Naive thymus-derived CD4-positive, alpha-beta T cell (primary cell): ENCODE measurements around the gene LDLRAD4. TPM values are rescaled to one million over a fixed set of nuclear protein-coding genes. Genes with fewer than 3 reads are reported as not detected.
A peak's percentile ranks its signal among the peaks of the same experiment; 100 is the strongest.

ENCODE experiments used
- ATAC-seq: fragments of 150-1000 bp; cut with Tn5 transposase; 2 replicates; pipeline ENCODE4 v1.10.0; 2021; ENCODE audit warnings: mild to moderate bottlenecking, moderate library complexity
- CTCF ChIA-PET: fragments of 350-600 bp; sonication (Branson Sonifier 250); formaldehyde crosslinking; loops from one replicate; lab custom pipeline; 2021; ENCODE audit warnings: antibody characterized with exemption; lab: Charles Lee
- POLR2A ChIA-PET: fragments of 350-600 bp; sonication (Branson Sonifier 250); formaldehyde crosslinking; loops from one replicate; lab custom pipeline; 2021; ENCODE audit warnings: antibody characterized with exemption, inconsistent platforms; lab: Charles Lee
- DNase-seq, 9 donors: peaks; one replicate each; pipeline versions ENCODE4 v3.0.0 to v3.0.0-alpha.2; 2020 to 2022; ENCODE audit warnings: mixed read lengths in 1 of 9
- H3K27ac ChIP-seq: one replicate; pipeline ENCODE4 v1.7.0; 2013; ENCODE audit warnings: mild to moderate bottlenecking, low read depth, low read length, moderate library complexity
- H3K27me3 ChIP-seq, 2 donors: one replicate each; pipeline ENCODE4 v1.7.0; 2013; ENCODE audit warnings: low read length in 2 of 2, mild to moderate bottlenecking in 2 of 2, moderate library complexity in 2 of 2; ENCODE audit not compliant: control insufficient read depth in 2 of 2, insufficient read depth in 2 of 2
- H3K36me3 ChIP-seq, 3 experiments: 1 replicate in 2 of 3; 2 replicates in 1 of 3; pipeline ENCODE4 v1.7.0; 2013; ENCODE audit warnings: low read length in 3 of 3, mild to moderate bottlenecking in 3 of 3, moderate library complexity in 1 of 3; ENCODE audit not compliant: insufficient read depth in 3 of 3, control insufficient read depth in 2 of 3
- H3K4me1 ChIP-seq, 2 donors: one replicate each; pipeline ENCODE4 v1.7.0; 2013; ENCODE audit warnings: low read length in 2 of 2, mild to moderate bottlenecking in 2 of 2, moderate library complexity in 1 of 2; ENCODE audit not compliant: control insufficient read depth in 2 of 2, insufficient read depth in 2 of 2
- H3K4me3 ChIP-seq: 2 replicates; pipeline ENCODE4 v1.7.0; 2013; ENCODE audit warnings: mild to moderate bottlenecking, low read length
- H3K9me3 ChIP-seq, 3 experiments: 1 replicate in 2 of 3; 2 replicates in 1 of 3; pipeline ENCODE4 v1.7.0; 2013; ENCODE audit warnings: low read length in 3 of 3; ENCODE audit not compliant: control insufficient read depth in 2 of 3
- H3K27ac Mint-ChIP-seq, 9 donors: one replicate each; pipeline ENCODE4 v1.8.0; 2020 to 2022; ENCODE audit warnings: mixed read lengths in 9 of 9, mild to moderate bottlenecking in 8 of 9, moderate library complexity in 5 of 9, inconsistent platforms in 2 of 9
- H3K27me3 Mint-ChIP-seq, 5 donors: one replicate each; pipeline ENCODE4 v1.8.0; 2021 to 2022; ENCODE audit warnings: mixed read lengths in 5 of 5, mild to moderate bottlenecking in 1 of 5
- H3K36me3 Mint-ChIP-seq, 5 donors: one replicate each; pipeline ENCODE4 v1.8.0; 2020 to 2022; ENCODE audit warnings: mixed read lengths in 5 of 5, mild to moderate bottlenecking in 3 of 5, inconsistent platforms in 1 of 5
- H3K4me1 Mint-ChIP-seq, 7 donors: one replicate each; pipeline ENCODE4 v1.8.0; 2020 to 2022; ENCODE audit warnings: mixed read lengths in 7 of 7, mild to moderate bottlenecking in 3 of 7, inconsistent platforms in 1 of 7
- H3K4me3 Mint-ChIP-seq, 10 donors: one replicate each; pipeline ENCODE4 v1.8.0; 2020 to 2022; ENCODE audit warnings: mild to moderate bottlenecking in 10 of 10, mixed read lengths in 10 of 10, moderate library complexity in 6 of 10, inconsistent platforms in 2 of 10
- H3K9me3 Mint-ChIP-seq, 11 donors: one replicate each; pipeline ENCODE4 v1.8.0; 2020 to 2022; ENCODE audit warnings: mixed read lengths in 11 of 11, mild to moderate bottlenecking in 4 of 11, inconsistent platforms in 1 of 11, moderate library complexity in 1 of 11
- intact Hi-C, 2 donors: fragments of 100-400 bp; cut with micrococcal nuclease; formaldehyde crosslinking; loops; one replicate each; pipeline ENCODE4 v1.15.1; 2023
- polyA plus RNA-seq, 2 donors: library from polyadenylated mRNA; unstranded; fragments of 300-500 nt; fragmentation: Illumina TruSeq; gene quantifications; one replicate each; pipeline ENCODE4 v1.2.3, GENCODE V29; 2021
- total RNA-seq, 6 experiments: library from RNA in 5 of 6; stranded (reverse) in 5 of 6; gene quantifications; 1 replicate in 5 of 6; 2 replicates in 1 of 6; pipeline ENCODE4 v1.2.3 and lab custom pipeline; 2021 to 2026

LDLRAD4 gene
- total and polyA plus RNA-seq, 7 experiments from 2014 or later: 13.0 to 84.3 (median 53.7) TPM

DNA sequence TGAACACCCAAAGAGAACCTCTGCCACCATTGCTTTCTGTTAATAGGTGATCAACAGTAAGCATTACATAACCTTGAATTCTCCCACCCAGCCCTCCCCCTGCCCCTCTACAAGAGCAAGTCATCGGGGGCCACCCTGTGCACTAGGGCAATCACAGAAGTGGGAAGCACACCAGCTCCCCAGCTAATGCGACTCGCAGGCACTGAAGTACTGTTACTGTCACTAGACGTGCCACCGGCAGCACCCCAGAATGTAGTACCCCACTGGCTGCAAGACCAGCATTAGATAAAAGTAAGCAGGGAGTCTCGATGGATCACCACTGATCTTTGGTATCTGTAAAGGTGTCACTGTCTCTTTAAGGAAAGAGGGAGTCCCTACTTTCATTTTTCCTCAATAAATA is 340.2 kb downstream of the LDLRAD4 start:
- Histone ChIP-seq H3K36me3 (no peaks in the 10 kb centered on the region), H3K9me3 (no peaks in the 10 kb centered on the region), H3K27ac (no peak overlapping the region), H3K4me3 (no peak overlapping the region), H3K4me1 (peaks cover 0 to 6% of the 10 kb centered on the region in 2 donors), H3K27me3 (no peaks in the 10 kb centered on the region)
- Mint-ChIP-seq H3K27ac (peak overlapping the region in 2 of 9 donors; percentile 47 to 48), H3K36me3 (peaks cover 0 to 8% (median 4%) of the 10 kb centered on the region in 5 donors), H3K4me1 (peaks cover 11 to 46% (median 33%) of the 10 kb centered on the region in 7 donors), H3K4me3 (no peak overlapping the region), H3K27me3 (no peaks in the 10 kb centered on the region), H3K9me3 (no peaks in the 10 kb centered on the region)
- intact Hi-C loops: loop anchor here (1.0 to 5.0 kb wide), 4 partner anchors 72 to 254 kb away; partner anchors contain the start of genes FAM210A (in 1 of the 2) and RNMT (in 1 of the 2)
- no peak for DNase-seq
- POLR2A ChIA-PET: no interaction called here
- CTCF ChIA-PET: interaction anchor here (0.5 to 2.1 kb wide), 4 partner anchors 9 to 343 kb away, joined by 3 to 7 read pairs (median 5); no protein-coding TSS in a partner anchor
- ATAC-seq: no peak

DNA sequence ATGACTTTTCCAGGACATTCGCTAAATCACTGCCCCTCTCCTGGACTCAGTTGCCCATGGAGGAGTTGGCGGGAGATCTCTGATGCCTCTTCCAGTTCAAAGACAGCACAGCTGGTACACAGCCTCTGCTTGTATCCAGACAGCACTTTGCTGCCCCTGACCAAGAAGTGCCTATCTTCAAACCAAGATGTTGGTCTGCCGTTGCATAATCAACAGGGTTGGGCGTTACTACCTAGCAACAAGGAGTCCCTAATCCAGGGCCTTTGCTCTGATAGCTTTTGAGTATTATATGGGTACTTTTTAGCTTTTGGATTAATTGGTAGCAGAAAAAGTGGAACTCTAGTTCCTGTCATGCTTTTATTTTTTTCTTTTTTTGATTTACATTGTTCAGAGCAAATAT is 341.2 kb downstream of the LDLRAD4 start:
- ChIA-PET POLR2A (no interaction called here), CTCF (interaction anchor here (2.1 kb wide), 1 partner anchor 253 kb away, joined by 7 read pairs; no protein-coding TSS in a partner anchor)
- Histone ChIP-seq H3K36me3 (no peaks in the 10 kb centered on the region), H3K27me3 (no peaks in the 10 kb centered on the region), H3K4me3 (no peak overlapping the region), H3K9me3 (no peaks in the 10 kb centered on the region), H3K27ac (no peak overlapping the region), H3K4me1 (peaks cover 0 to 6% of the 10 kb centered on the region in 2 donors)
- Mint-ChIP-seq H3K36me3 (peaks cover 0 to 8% (median 4%) of the 10 kb centered on the region in 5 donors), H3K4me1 (peaks cover 17 to 52% (median 41%) of the 10 kb centered on the region in 7 donors), H3K27ac (peak overlapping the region in 1 of 9 donors; percentile 47), H3K4me3 (no peak overlapping the region), H3K9me3 (no peaks in the 10 kb centered on the region), H3K27me3 (no peaks in the 10 kb centered on the region)
- intact Hi-C loops: loop anchor here (2.0 to 5.0 kb wide), 3 partner anchors 167 to 253 kb away; partner anchors contain the start of genes FAM210A (in 1 of the 2) and RNMT (in 1 of the 2)
- ATAC-seq: no peak
- no peak for DNase-seq

DNA sequence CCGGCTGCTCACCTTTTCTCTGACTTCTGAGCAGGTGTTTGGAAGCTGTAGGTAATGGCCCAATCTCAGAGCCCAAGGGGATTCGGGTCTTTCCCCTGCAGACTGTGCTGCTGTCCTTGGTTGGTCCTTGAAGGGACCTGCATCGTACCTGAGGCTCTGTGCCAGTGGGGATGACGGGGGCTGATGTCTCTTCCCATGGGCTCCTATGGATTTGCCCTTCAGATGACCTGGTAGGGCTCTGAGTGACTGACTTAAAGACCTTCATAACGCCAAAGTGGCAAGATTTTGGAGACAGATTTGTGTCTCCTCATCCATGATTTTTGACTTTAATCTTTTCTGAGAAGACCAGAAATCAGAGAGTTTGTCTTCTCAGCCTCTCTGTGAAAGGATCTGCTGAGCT is 341.7 kb downstream of the LDLRAD4 start:
- peaks cover 0 to 8% (median 4%) of the 10 kb centered on the region in 5 donors for H3K36me3 Mint-ChIP-seq
- DNase-seq: no peak
- ChIA-PET CTCF (interaction anchor here (0.6 kb wide), 1 partner anchor 214 kb away, joined by 3 read pairs; no protein-coding TSS in a partner anchor), POLR2A (no interaction called here)
- H3K4me3 Mint-ChIP-seq: no peak overlapping the region
- no peak for ATAC-seq
- H3K27me3 Mint-ChIP-seq: no peaks in the 10 kb centered on the region
- Histone ChIP-seq H3K4me3 (no peak overlapping the region), H3K36me3 (no peaks in the 10 kb centered on the region), H3K4me1 (peaks cover 0 to 6% of the 10 kb centered on the region in 2 donors), H3K27me3 (no peaks in the 10 kb centered on the region), H3K9me3 (no peaks in the 10 kb centered on the region), H3K27ac (no peak overlapping the region)
- H3K9me3 Mint-ChIP-seq: no peaks in the 10 kb centered on the region
- peaks cover 18 to 54% (median 44%) of the 10 kb centered on the region in 7 donors for H3K4me1 Mint-ChIP-seq
- intact Hi-C loops: loop anchor here in 1 of 2 donors (2.0 kb wide), 1 partner anchor 166 kb away; the partner anchor contains the start of genes FAM210A and RNMT
- peak overlapping the region in 1 of 9 donors; percentile 26 for H3K27ac Mint-ChIP-seq

DNA sequence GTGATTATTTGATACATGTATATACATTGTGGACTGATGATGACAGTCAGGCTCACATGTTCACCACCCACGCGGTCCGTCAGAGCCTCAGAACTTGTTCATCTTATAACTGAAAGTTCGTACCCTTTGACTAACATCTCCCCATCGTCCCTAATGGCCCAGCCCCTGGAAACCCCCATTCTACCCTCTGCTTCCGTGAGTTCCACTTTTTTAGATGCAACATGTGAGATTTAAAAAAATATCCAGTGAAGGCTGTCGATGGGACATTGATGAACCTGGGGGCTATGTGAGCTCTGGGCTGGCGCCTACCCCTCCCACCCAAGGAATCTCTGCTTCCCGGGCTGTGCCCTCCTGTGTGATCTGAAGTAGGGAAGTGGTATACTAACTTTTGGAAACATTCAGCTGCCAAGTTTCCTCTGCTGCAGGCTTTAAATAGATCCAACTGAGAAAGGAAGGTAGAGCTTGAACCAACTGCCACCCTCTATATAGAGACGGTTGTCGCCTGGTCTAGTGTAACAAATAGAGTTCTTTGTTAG is 344.0 kb downstream of the LDLRAD4 start:
- H3K9me3 ChIP-seq: no peaks in the 10 kb centered on the region
- Mint-ChIP-seq H3K4me1 (peaks cover 26 to 59% (median 56%) of the 10 kb centered on the region in 7 donors), H3K36me3 (peaks cover 0 to 12% (median 4%) of the 10 kb centered on the region in 5 donors), H3K27me3 (no peaks in the 10 kb centered on the region), H3K27ac (peak overlapping the region in 7 of 9 donors; percentile 33 to 91 (median 72)), H3K9me3 (no peaks in the 10 kb centered on the region), H3K4me3 (peak overlapping the region in 7 of 10 donors; percentile 4 to 74 (median 32))
- peaks cover 0 to 6% of the 10 kb centered on the region in 2 donors for H3K4me1 ChIP-seq
- no peaks in the 10 kb centered on the region for H3K36me3 ChIP-seq
- POLR2A ChIA-PET: no interaction called here
- intact Hi-C loops: loop anchor here in 1 of 2 donors (1.0 to 2.0 kb wide), 2 partner anchors 14 to 68 kb away; no protein-coding TSS in a partner anchor
- H3K27ac ChIP-seq: no peak overlapping the region
- H3K27me3 ChIP-seq: no peaks in the 10 kb centered on the region
- DNase-seq: peak in 2 of 9 donors; percentile 23 to 79
- CTCF ChIA-PET: interaction anchor here (0.8 kb wide), 1 partner anchor 347 kb away, joined by 3 read pairs; no protein-coding TSS in a partner anchor
- ATAC-seq: peak; percentile 67
- no peak overlapping the region for H3K4me3 ChIP-seq

DNA sequence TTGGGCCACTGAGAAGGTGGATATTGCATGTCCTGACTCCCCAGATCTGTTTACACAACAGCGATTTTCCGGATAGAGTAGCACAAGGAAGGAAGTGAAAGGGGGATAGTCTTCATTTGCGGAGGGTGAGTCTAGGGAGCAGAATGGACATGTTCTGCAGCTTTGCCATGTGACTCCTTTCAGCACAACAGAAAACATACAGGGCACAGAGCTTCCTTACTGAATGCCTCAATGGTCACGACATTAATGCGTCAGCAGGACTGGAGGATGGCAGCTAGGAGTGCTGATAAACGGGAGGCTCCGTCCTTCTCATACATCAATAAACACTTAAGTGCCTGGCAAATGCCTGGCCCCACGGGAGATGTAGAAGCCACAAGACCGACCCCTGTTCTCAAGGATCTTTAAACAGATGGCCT is 344.8 kb downstream of the LDLRAD4 start:
- CTCF ChIA-PET: no interaction called here
- peak; percentile 11 for ATAC-seq
- Mint-ChIP-seq H3K27me3 (no peaks in the 10 kb centered on the region), H3K27ac (peak overlapping the region in 3 of 9 donors; percentile 24 to 91 (median 43)), H3K4me3 (peak overlapping the region in 2 of 10 donors; percentile 3 to 31), H3K4me1 (peaks cover 22 to 62% (median 54%) of the 10 kb centered on the region in 7 donors), H3K9me3 (no peaks in the 10 kb centered on the region), H3K36me3 (peaks cover 0 to 12% (median 4%) of the 10 kb centered on the region in 5 donors)
- no peak for DNase-seq
- H3K27me3 ChIP-seq: no peaks in the 10 kb centered on the region
- no peaks in the 10 kb centered on the region for H3K9me3 ChIP-seq
- intact Hi-C loops: loop anchor here in 1 of 2 donors (2.0 kb wide), 1 partner anchor 13 kb away; no protein-coding TSS in a partner anchor
- POLR2A ChIA-PET: no interaction called here
- H3K36me3 ChIP-seq: no peaks in the 10 kb centered on the region
- H3K4me1 ChIP-seq: peaks cover 0 to 6% of the 10 kb centered on the region in 2 donors
- no peak overlapping the region for H3K27ac ChIP-seq
- H3K4me3 ChIP-seq: no peak overlapping the region

DNA sequence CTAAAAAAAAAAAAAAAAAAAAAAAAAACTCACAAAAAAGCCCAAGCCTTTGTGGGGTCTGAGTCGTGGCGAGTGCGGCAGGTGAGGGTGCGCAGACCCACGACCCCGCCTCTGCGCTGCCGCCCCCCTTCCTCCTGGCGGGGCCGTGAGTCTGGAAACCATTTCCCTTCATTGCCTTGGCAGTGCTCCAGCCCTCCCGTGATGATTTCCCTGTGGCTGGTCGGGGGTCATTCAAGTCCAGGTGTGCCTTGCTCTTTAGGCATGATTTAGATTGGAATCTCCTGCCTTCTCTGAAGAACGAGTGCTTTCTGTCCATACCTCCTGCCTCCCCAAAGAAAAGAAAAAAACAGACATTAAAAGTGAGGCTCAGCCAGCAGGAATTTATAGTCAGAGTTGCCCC is 346.0 kb downstream of the LDLRAD4 start:
- H3K4me3 ChIP-seq: no peak overlapping the region
- H3K36me3 Mint-ChIP-seq: peaks cover 0 to 12% (median 5%) of the 10 kb centered on the region in 5 donors
- intact Hi-C loops: no loop called here
- H3K9me3 Mint-ChIP-seq: no peaks in the 10 kb centered on the region
- ChIA-PET CTCF (no interaction called here), POLR2A (no interaction called here)
- no peaks in the 10 kb centered on the region for H3K36me3 ChIP-seq
- H3K27ac ChIP-seq: no peak overlapping the region
- H3K27me3 Mint-ChIP-seq: no peaks in the 10 kb centered on the region
- peak overlapping the region in 6 of 10 donors; percentile 12 to 63 (median 50) for H3K4me3 Mint-ChIP-seq
- peak overlapping the region in 5 of 9 donors; percentile 59 to 87 (median 73) for H3K27ac Mint-ChIP-seq
- peaks cover 27 to 69% (median 55%) of the 10 kb centered on the region in 7 donors for H3K4me1 Mint-ChIP-seq
- no peaks in the 10 kb centered on the region for H3K9me3 ChIP-seq
- H3K27me3 ChIP-seq: no peaks in the 10 kb centered on the region
- no peak for DNase-seq
- peaks cover 0 to 6% of the 10 kb centered on the region in 2 donors for H3K4me1 ChIP-seq
- ATAC-seq: no peak
